ENCODE measurements around the gene FBXW8.

FBXW8 gene

DNA sequence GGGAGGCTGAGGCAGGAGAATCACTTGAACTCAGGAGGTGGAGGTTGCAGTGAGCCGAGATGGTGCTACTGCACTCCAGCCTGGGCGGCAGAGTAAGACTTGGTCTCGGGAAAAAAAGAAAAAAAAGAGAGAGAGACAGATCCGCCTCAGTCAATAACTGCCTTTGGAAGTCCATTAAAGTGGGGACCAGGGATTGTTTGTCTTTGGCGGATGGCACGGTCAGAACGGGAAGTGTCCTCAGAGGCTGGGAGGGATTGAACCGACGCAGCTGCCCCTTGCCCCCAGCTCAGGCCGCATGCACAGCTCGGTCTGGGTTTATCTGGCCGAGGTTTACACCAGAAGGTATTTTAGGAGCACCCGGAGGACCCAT is 134.0 kb downstream of the FBXW8 start:
- Histone ChIP-seq H3F3A (ENCODE audit: control insufficient read depth, insufficient read depth) (no peaks in the 10 kb centered on the region), H3K9me2 (replicated peaks; ENCODE audit: control insufficient read depth, low read length) (no peaks in the 10 kb centered on the region), H3K27me3 (ENCODE audit: control insufficient read depth, low read length) (no peaks in the 10 kb centered on the region), H4K20me1 (ENCODE audit: control insufficient read depth, insufficient read depth, low read depth, low read length) (no peaks in the 10 kb centered on the region), H3K4me1 (ENCODE audit: control insufficient read depth, low read length) (peaks cover 12% of the 10 kb centered on the region), H3K27ac (ENCODE audit: low read depth, low read length) (no peak overlapping the region), H3K4me2 (ENCODE audit: low read length) (no peak overlapping the region), H3K79me2 (ENCODE audit: control insufficient read depth, low read length) (no peaks in the 10 kb centered on the region), H3K36me3 (ENCODE audit: control insufficient read depth, low read length) (no peaks in the 10 kb centered on the region), H3K9me3 (ENCODE audit: control insufficient read depth, insufficient read depth, low read length) (no peaks in the 10 kb centered on the region), H3K4me3 (ENCODE audit: low read length) (no peak overlapping the region)
- TF ChIP-seq, protein P1, sequence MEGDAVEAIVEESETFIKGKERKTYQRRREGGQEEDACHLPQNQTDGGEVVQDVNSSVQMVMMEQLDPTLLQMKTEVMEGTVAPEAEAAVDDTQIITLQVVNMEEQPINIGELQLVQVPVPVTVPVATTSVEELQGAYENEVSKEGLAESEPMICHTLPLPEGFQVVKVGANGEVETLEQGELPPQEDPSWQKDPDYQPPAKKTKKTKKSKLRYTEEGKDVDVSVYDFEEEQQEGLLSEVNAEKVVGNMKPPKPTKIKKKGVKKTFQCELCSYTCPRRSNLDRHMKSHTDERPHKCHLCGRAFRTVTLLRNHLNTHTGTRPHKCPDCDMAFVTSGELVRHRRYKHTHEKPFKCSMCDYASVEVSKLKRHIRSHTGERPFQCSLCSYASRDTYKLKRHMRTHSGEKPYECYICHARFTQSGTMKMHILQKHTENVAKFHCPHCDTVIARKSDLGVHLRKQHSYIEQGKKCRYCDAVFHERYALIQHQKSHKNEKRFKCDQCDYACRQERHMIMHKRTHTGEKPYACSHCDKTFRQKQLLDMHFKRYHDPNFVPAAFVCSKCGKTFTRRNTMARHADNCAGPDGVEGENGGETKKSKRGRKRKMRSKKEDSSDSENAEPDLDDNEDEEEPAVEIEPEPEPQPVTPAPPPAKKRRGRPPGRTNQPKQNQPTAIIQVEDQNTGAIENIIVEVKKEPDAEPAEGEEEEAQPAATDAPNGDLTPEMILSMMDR (IDR thresholded peaks at IDR 0.05; ENCODE audit: low read depth, low read length, poor library complexity, severe bottlenecking), result no peak
- TF ChIP-seq EZH2phosphoT487 (IDR thresholded peaks at IDR 0.05; ENCODE audit: borderline replicate concordance, low read length), result no peak

DNA sequence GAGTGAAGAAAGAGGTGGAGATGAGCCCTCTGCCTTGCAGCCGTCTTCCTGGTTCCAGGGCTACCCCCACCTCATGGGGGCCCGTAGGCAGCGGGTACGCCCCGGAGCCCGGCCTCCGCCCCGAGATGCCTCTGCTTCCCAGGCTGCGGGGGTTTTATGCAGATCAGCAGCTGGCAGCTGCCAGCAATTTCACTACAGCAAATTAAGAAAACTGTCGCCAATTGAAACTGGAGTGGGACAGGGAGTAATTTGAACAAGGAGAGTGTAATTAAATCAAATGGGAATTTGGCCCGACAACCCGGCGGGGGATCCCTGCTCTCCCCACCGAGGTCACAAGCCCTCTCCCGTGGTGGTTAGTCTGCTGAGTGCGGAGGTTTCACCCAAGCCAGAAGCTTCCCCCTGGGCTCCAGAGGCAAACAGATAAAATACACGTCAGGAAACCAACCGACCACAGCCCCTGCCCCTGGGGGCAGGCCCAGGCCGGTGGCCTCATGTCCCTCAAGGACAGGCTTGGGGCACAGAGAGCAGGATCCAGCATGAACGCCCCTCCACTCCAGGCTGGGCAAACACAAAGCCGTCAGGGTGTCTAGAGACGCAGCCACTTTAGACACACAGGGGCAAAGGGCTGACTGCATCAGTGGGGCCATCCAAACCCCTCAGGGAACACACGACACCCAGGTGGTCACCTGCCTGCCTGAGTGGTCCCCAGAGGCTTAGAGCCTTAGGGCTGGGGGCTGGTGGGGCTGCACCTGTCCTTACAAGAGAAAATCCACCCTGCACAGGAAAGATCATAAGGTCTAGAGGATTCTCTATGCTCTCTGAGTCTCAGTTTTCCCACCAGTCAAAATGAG is 134.6 kb downstream of the FBXW8 start:
- TF ChIP-seq EZH2phosphoT487 (IDR thresholded peaks at IDR 0.05; ENCODE audit: borderline replicate concordance, low read length), result no peak
- H3K4me1 ChIP-seq (ENCODE audit: control insufficient read depth, low read length), result peaks cover 18% of the 10 kb centered on the region
- H3K4me2 ChIP-seq (ENCODE audit: low read length), result no peak overlapping the region
- H3K79me2 ChIP-seq (ENCODE audit: control insufficient read depth, low read length), result no peaks in the 10 kb centered on the region
- no peaks in the 10 kb centered on the region for H3F3A ChIP-seq (ENCODE audit: control insufficient read depth, insufficient read depth)
- no peaks in the 10 kb centered on the region for H4K20me1 ChIP-seq (ENCODE audit: control insufficient read depth, insufficient read depth, low read depth, low read length)
- H3K4me3 ChIP-seq (ENCODE audit: low read length), result no peak overlapping the region
- H3K9me2 ChIP-seq (replicated peaks; ENCODE audit: control insufficient read depth, low read length), result no peaks in the 10 kb centered on the region
- no peak overlapping the region for H3K27ac ChIP-seq (ENCODE audit: low read depth, low read length)
- H3K9me3 ChIP-seq (ENCODE audit: control insufficient read depth, insufficient read depth, low read length), result no peaks in the 10 kb centered on the region
- no peaks in the 10 kb centered on the region for H3K36me3 ChIP-seq (ENCODE audit: control insufficient read depth, low read length)
- no peaks in the 10 kb centered on the region for H3K27me3 ChIP-seq (ENCODE audit: control insufficient read depth, low read length)

DNA sequence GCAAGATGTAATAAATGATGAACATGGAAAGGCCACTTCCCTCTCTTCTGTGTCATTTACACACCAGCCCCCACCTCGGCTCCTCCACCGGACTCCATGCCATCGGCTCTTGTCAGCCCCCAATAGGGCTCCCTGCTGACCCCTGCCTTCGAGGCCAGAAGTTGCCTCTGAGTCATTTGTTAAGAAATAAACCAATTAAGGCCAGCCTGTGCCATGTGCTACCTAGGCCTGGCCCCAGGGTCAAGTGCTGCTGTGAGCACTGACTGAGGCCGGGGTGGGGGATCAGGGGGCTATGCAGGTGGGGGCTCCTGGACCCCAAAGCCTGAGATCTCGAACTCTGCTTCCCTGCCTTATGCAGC is 135.2 kb downstream of the FBXW8 start:
- H3F3A ChIP-seq (ENCODE audit: control insufficient read depth, insufficient read depth), result no peaks in the 10 kb centered on the region
- H3K36me3 ChIP-seq (ENCODE audit: control insufficient read depth, low read length), result no peaks in the 10 kb centered on the region
- H3K4me1 ChIP-seq (ENCODE audit: control insufficient read depth, low read length), result peaks cover 25% of the 10 kb centered on the region
- H4K20me1 ChIP-seq (ENCODE audit: control insufficient read depth, insufficient read depth, low read depth, low read length), result no peaks in the 10 kb centered on the region
- no peaks in the 10 kb centered on the region for H3K9me2 ChIP-seq (replicated peaks; ENCODE audit: control insufficient read depth, low read length)
- H3K27me3 ChIP-seq (ENCODE audit: control insufficient read depth, low read length), result no peaks in the 10 kb centered on the region
- no peaks in the 10 kb centered on the region for H3K9me3 ChIP-seq (ENCODE audit: control insufficient read depth, insufficient read depth, low read length)
- no peaks in the 10 kb centered on the region for H3K79me2 ChIP-seq (ENCODE audit: control insufficient read depth, low read length)
- TF ChIP-seq, protein P1 (IDR thresholded peaks at IDR 0.05; ENCODE audit: low read depth, low read length, poor library complexity, severe bottlenecking), result no peak
- no peak for TF ChIP-seq EZH2phosphoT487 (IDR thresholded peaks at IDR 0.05; ENCODE audit: borderline replicate concordance, low read length)
- H3K4me3 ChIP-seq (ENCODE audit: low read length), result no peak overlapping the region
- no peak overlapping the region for H3K4me2 ChIP-seq (ENCODE audit: low read length)
- H3K27ac ChIP-seq (ENCODE audit: low read depth, low read length), result no peak overlapping the region

DNA sequence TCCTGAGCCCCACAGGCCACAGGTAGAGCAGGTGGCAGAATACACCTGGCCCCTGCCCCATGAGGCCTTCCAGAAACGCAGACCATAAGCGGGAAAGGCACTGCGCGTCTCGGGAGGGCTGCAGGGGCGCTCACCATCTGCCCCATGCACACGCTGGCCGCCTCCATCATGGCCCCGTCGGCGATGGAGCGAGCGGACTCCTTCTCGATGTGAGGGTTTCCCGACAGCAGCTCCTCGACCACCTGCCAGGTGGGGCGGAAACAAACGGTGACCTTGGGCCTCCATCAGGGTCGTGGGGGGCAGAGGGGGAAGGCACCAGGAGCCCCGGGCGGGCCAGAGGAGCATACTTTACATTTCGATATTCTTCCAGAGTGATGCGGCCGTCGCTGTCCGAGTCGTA is 135.7 kb downstream of the FBXW8 start:
- Histone ChIP-seq H3K4me2 (ENCODE audit: low read length) (no peak overlapping the region), H3K9me3 (ENCODE audit: control insufficient read depth, insufficient read depth, low read length) (no peaks in the 10 kb centered on the region), H3K36me3 (ENCODE audit: control insufficient read depth, low read length) (no peaks in the 10 kb centered on the region), H3K4me1 (ENCODE audit: control insufficient read depth, low read length) (peaks cover 29% of the 10 kb centered on the region), H3K79me2 (ENCODE audit: control insufficient read depth, low read length) (no peaks in the 10 kb centered on the region), H3K27ac (ENCODE audit: low read depth, low read length) (no peak overlapping the region), H3K27me3 (ENCODE audit: control insufficient read depth, low read length) (no peaks in the 10 kb centered on the region), H3K9me2 (replicated peaks; ENCODE audit: control insufficient read depth, low read length) (no peaks in the 10 kb centered on the region), H3F3A (ENCODE audit: control insufficient read depth, insufficient read depth) (no peaks in the 10 kb centered on the region), H3K4me3 (ENCODE audit: low read length) (no peak overlapping the region), H4K20me1 (ENCODE audit: control insufficient read depth, insufficient read depth, low read depth, low read length) (no peaks in the 10 kb centered on the region)
- no peak for TF ChIP-seq EZH2phosphoT487 (IDR thresholded peaks at IDR 0.05; ENCODE audit: borderline replicate concordance, low read length)
- TF ChIP-seq, protein P1 (IDR thresholded peaks at IDR 0.05; ENCODE audit: low read depth, low read length, poor library complexity, severe bottlenecking), result no peak
